ELF-1 (cell line): ENCODE measurements around the gene FUOM.

Experiments used
- DNase-seq: peaks from one replicate; pipeline ENCODE4 v3.0.0-alpha.2; 2016; ENCODE audit warnings: low read depth, low spot score

FUOM gene

DNA sequence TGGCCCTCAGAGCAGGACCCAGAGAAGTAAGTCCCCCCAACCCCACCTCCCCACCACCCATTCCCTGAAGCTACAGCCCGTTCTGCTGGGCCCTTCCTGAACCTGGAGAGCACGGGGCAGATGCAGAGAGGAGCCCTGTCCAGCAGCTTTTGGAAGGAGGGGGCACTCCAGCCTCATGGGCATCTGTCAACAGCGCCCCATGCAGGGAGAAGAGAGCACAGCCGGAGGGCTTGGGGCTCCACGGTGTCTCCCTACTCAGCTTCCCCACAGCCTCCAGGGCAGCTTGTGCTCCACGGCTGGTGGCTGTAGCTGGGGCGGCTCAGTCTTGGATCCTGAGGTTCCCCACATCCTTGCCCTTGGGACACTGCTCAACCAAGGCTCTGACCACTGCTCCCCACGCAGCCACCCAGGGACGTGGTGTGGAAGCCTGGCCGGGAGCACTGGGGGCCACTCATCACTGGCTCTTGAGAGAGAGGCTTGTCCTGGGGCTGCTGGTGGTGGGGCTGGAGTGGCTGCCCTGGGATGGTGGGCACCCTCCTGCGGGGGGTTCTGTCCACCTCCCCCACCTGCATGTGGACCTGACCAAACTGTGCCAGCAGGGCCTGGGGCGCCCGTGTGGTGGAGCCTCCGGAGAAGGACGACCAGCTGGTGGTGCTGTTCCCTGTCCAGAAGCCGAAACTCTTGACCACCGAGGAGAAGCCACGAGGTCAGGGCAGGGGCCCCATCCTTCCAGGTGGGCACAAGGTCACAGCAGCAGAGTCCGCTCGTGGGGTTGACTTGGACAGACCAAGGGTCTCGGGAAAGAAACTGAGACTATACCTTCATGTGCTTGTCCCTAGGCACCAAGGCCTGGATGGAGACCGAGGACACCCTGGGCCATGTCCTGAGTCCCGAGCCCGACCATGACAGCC lies 6.2 kb downstream of the FUOM start:
- no peak for DNase-seq

DNA sequence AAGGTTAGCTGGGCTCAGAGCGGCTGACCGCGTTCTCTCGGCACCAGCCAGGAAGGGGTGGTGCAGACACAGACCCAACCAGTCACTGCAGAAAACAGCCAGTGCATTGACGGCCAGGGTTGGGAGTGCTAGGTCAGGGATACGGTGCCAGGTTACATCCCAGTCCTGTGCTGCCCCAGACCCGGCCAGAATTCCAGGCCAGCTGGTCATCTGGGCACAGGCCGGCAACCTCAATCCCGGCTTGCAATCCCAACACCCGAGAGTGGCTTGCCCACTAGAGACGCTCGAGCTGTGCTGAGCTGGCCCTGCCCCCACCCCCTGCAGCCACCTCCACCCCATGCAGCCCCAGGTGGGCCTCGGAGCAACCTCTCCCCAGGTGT lies 6.9 kb downstream of the FUOM start:
- DNase-seq = no peak

DNA sequence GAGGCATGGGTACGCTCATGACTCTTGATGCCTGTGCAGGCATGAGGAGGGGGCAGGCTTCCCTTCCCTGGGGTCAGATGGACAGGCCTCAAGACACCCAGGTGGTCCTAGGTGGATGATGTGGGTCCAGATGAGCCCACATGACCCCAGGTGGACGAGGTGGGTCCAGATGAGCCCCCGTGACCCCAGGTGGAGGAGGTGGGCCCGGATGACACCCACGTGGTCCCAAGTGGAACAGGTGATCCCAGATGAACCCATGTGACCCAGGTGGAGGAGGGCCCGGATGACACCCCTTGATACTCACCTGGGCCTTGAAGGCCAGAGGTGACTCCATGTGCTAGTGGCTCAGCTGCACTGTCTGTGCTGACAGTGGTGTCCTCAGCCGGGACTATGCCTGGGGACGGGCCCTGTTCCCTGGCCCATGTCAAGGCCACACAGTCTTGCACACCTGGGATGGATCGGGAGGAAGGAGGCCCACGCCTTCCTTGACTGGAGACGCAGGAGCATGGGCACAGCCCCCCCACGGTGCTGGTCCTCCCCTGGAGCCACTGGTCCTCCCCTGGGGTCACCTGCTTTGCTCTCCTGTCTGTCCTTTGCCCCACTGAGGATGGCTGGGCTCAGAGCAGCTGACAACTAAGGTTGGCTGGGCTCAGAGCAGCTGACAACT lies 7.4 kb downstream of the FUOM start:
- DNase-seq = no peak

DNA sequence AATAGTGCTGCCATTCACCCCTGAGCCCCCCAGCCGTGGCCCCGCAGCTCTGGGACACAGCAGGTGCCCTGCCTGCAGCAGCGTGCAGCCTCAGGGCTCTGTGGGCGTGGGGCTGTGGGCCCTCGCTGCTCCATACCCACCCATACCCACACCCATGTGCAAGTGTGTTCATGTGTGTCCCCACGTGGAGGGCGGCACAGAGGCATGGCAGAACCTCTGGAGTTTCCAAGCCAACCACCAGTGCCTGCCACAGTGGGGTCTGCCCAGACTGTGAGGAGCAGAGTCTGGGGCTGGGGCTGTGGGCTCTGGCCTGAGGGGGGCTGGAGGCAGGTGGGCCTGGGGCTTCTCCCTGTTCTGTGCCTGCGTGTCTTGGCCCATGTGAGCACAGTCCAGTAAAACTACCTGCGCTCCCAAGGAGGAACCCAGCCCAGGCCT lies 8.2 kb downstream of the FUOM start:
- DNase-seq = no peak

DNA sequence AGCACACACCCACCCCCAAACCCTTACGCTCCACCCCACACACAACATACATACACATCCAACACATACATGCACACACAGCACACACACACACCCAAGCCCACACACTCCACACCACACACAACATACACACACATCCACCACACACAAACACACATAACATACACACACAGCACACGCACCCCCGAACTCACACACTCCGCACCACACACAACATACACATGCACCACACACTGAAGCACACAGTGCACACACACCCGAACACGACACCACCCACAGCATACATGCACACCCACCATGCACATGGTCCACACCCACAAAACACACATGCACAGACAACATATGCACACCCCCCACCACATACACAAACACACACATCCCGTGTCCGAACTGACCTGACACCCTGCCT lies 8.7 kb downstream of the FUOM start:
- no peak for DNase-seq

DNA sequence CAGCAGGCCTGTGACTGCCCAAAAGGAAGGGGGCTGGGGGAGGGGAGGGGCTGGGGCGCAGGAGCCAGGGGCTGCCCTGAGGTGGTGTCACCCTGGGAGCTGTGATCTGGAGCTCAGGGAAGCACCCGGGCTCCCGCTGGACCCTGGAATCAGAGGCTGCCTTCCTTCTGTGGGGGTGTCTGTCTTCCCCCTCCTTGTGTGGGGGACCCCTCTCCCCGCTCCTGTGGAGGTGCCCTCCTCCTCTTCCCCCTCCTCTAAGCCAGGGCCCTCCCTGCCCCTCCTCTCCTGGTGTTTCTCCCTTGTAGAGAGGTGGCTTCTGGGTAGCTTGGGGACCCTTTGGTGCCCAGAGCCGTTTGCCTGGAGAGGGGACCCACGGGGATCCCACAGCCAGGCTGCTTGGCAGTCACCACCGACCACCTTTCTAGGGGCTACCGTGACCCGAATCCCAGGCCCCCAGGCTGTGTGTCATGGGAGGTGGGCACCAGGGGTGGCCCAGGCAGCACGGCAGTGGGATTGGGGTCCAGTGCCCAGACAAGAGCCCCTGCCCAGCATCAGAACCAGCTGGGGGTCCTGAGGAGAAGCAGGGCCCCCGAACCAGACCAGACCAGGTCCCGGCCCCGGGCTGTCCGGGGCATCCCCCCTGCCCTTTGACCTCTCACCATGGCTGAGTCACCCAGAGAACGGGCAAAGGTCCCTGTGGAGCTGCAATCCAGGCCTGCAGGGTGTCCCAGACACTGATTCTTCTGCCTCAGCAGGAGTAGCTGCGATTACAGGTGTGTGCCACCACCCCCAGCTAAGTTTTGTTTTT lies 9.9 kb downstream of the FUOM start:
- no peak for DNase-seq

DNA sequence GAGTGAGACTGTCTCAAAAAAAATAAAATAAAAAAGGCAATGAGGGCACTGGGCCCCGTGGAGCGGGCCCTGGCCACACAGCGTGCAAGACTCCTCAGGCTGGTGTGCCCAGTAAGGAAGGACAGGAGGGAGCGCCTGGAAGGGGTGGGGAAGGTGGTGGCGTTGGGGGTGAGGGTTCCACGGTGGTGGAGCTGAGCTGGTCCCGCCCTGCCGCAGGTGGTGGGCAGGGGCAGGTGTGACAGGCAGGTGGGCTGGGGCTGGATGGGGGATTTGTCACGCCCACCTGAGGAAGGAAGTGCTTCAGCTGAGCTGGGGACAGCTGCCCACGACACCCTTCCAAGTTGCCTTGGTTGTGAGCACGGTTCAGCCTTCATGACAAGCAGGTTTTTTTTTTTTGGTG lies 11.4 kb downstream of the FUOM start:
- no peak for DNase-seq

DNA sequence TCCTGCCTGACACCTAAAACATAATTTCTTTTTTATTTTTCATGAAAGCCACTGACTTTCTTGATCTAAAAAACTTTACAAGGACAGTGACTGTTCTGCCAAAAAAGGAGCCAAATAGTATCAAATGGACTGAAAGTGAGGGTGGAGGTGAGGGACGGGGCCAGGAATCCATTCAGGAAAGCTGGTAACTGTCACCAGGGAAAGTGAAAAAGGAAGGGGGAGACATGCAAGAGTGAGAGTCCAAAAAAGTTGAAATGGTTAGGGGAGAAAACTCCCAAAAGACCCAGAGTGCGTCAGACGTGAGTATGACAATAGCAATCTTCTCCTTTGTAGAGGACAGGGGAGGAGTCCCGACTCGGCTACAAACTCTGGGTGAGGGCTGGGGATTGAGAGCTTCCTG lies 13.6 kb downstream of the FUOM start:
- no peak for DNase-seq

DNA sequence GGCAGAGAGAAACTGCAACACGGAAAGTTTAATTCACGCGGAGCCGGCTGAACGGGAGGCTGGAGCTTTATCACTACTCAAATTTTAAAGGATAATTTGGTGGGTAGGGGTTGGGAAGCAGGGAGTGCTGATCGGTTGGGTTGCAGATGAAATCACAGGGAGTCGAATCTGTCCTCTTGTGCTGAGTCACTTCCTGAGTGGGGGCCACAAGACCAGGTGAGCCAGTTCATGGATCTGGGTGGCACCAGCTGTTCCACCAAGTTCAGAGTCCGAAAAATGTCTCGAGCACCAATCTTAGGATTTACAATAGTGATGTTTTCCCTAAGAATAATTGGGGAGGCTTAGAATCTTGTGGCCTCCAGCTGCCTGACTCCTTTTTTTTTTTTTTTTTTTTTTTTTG lies 14.3 kb downstream of the FUOM start:
- no peak for DNase-seq

DNA sequence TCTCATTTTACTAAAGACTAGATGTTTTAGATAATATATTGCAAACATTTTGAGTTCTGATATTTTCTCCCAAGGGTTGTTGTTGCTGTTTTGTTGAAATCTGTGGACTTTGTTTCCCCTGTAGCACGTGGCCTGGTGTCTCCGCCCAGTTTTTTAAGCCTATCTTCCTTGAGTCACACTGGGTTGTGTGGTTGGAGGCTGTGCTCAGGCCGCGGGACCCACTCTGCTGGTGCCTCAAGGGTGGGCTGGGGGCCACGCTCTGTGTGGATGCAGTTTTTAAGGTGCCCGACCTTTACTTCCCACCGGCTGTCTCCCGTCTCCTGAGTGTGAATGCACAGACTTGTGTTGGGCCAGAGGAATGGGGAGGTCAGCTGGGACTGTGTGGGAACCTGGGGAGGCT lies 14.9 kb downstream of the FUOM start:
- no peak for DNase-seq

DNA sequence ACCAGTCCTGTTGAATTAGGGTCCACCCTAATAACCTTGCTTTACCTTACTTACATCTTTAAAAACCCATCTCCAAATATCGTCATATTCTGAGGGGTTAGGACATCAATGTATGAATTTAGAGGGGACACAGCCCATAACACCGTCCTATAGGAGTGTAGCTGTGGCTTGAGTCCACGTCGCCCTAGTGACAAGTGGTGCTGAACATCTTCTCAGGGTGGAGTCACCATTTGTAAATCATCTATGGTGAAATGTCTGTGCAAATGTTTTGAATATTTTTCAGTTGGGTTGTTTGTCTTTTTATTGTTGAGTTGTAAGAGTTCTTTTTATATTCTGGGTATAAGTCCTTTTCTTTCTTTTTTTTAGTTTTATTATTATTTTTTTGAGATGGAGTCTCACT lies 15.8 kb downstream of the FUOM start:
- no peak for DNase-seq

DNA sequence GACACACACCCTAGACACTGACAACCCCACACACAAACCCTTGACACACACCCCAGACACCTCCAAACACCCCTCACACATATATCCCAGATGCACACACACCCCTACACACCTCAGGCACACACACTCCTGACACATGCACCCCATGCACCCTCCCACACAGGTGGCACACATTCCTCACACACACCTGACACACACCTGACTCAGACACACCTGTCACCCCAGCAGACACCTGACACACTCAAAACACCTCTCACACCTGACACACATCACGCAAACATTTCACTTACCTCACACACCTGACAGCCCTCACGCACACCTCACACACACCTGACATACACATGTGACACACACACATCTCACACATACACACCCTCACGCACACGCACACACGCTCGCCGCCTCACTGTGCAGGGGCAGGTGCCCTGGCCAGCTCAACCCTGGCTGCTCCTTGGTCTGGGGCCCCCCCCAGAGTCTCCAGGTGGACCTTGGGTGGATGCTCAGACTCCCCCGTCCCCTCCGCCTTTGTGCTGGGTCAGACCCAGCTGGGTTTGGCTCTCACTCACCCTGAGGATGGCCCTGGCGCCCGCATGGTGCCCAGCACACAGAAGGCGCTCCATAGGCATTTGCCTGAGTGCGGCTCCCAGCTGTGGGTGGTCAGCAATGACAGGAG lies 18.0 kb downstream of the FUOM start:
- DNase-seq = no peak

DNA sequence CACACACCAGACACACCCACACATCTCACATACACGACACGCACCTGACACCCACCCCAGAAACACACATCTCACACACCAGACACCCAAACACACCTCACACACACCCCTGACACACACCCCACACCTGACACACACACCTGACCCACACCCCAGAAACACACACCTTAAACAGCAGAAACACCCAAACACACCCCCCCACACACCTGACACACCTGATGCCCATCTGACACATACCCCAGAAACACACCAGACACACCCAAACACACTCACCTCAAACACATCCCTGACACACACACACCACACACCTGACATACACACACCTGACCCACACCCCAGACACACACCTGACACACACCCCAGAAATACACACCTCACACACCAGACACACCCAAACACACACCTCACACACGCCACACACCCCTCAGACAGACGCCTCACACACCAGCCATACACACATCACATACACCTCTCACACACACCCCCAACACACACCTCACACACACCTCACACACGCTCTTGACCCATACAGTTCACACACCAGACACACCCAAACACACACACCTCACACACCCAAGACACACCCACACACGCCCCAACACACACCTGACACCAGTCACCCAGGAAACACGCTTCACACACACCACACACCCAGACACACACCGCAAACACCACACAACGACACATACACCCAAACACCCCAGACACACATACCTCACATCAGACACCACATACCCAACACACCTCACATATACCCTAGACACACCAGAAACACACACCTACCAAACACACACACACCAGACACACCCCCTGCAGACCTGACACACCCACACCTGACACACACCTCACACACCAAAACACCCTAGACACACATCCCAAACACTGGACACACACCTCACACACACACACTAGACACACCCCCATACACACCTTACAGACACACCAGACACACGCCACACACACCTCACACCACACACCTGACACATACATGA lies 19.4 kb downstream of the FUOM start:
- DNase-seq = no peak

DNA sequence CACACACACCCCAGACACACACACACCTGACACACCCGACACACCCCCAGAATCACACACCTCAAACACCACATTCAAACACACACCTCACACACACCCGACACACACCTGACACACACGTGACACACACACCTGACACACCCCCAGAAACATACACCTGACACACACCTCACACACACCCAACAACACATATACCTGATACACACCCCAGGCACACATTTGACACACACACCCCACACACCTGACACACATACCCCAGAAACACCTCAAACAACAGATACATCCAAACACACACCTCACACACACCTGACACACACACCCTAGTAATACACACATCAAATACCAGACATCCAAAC lies 20.5 kb downstream of the FUOM start:
- no peak for DNase-seq

DNA sequence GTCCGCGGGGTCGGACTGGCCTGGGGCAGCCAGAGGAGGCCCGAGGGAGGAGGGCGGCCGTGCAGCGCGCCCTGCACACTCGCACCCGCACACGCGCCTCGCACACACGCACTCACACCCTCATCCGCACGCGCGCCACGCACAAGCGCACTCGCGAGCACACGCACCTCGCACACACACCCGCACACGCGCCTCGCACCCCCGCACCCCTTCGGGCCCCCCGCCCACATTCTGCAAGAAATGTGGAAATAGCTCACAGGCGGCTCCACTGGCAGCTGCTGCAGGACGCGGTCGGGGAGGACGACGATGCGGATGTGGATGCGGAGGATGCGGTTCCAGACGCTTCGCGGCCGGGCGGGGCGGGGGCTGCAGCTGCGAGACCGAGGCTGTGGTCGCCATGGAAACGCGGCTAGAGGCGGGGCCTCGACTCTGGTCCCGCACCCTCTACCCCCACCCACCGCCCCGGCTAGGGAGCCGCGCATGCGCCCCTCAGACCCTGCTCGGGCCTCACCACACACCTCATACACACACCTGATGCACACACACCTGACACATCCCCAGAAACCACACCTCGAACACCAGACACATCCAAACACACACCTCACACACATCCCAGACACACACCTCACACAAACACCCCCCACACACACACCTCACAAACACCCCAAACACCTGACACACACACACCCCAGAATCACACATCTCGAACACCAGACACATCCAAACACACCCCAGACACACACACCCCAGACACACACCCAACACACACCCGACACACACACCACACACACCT lies 21.0 kb downstream of the FUOM start, which contains the start of gene CALY:
Gene CALY (minus strand): TSS at position 320 of the 793 bp plus-strand sequence. CDS start 7,907 bp downstream, outside the sequence.
- peak; percentile 73 for DNase-seq

DNA sequence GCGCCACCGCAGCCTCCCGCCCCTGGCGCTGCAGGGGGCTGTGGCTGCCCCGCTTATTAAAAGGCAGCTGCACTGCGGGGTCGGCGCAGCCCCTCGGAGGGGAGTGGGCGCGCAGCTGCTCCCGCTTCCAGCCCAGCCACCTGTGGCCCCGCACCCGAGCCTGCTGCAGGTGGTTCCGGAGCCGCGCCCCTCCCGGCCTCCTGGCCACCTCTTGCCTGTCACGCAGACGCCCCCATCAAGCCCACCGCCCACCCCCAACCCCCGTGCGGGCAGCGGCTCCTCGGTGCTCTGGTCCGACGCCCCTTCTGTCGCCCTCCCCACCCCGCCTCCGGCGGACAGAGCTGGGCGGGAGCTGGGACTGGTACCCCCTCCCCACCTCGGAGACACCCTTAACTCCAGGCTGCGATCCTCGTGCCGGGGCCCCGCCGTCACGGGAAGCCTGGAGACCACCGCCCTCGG lies 21.7 kb downstream of the FUOM start:
- DNase-seq = no peak

DNA sequence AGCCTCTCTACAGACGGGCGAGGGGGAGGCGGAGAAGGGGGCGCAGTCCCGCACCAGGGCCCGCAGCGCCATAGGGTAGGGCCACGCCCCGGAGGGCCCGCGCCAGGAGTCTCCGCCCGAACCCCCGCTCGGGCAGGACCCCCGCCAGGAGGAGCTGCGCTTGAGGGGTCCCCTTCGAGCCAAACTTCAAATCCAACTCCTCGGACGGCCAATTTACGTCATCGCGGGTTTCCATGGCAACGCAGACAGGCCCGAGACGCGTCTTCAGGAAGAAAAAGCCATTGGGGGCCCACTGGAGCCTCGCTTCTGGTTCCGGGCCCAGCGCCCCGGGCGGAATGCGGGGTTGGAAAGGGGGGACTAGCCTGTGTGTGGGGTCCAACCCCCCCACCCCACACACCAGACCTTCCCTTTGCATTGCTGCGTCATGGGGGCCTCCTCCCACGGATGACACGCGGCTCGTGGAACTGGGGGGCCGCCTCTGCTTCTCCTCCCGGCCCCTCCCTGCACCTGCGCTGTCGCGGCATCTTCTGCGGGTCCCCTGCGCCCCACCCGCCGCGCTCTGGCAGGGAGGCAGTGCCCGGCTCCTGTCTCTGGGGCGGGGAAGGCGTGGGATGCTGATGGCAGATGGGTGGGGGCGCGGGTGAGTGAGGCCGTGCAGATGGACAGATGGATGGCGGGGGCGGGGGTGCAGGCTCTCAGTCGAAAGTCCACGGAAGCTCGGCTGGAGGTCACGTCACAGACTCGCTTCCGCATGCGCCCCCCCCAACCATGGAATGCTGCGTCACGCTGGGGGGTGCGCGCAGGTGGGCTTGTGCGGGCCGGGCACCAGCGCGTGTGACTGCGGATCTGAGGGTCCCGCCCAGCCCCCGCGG lies 22.3 kb downstream of the FUOM start:
- DNase-seq = peak; percentile 39

DNA sequence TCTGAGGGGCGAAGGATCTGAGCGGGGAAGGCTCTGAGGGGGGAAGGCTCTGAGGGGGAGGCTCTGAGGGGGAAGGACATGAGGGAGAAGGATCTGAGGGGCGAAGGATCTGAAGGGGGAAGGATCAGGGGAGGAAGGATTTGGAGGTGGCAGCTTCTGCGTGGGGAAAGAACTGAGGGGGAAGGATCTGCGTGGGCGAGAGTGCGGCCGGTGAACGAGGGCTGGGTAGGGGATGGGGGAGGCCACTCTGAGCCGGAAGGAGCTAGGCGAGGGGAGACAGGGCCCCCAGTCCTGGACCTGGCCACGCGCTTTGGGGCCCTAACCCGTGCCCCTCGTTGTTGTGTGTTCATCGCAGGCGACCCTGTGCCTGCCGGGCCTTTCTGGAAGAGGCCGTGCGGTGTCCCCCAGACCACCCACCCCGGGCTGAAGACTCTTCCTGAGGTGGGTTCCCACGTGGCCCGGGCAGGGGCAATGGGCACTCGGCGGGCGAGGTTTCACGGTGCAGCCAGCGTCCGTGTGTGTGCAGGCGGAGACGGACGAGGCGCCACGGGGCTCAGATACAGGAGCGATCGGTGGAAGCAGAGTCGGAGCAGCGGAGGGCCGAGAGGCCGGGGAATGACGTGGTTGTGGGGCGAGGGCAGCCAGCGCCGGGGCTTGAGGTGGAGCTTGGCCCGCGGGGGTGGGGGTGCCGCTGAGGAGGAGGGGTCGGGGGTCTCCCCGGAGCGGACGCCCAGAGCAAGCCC lies 23.1 kb downstream of the FUOM start:
- DNase-seq = no peak
